K562 (cell line): Measurements from ENCODE around the gene THOP1. TPM values are rescaled to one million over a fixed set of nuclear protein-coding genes. Genes with fewer than 3 reads are reported as not detected.

Experiments used
- ATAC-seq: fragments of 200-7000 bp; cut with Tn5 transposase; 3 replicates; pipeline ENCODE4 v1.9.1; 2020; ENCODE audit warnings: moderate library complexity
- BruUV-seq: library from RNA; stranded (reverse); fragments of 400-500 nt; replicated peaks from 2 replicates; lab custom pipeline; 2021; lab: Mats Ljungman, UMichigan
- CTCF ChIA-PET: fragments of 300-600 bp; formaldehyde crosslinking; extraction: SDS; loops from one replicate; lab custom pipeline; 2021; ENCODE audit warnings: low intra/inter-chr PET ratio; lab: Yijun Ruan, JAX
- POLR2A ChIA-PET: fragments of 300-600, 350-650 bp; sonication (Branson Sonifier 250); formaldehyde crosslinking; extraction: SDS; loops from one replicate; lab custom pipeline; 2021; ENCODE audit warnings: antibody characterized with exemption, inconsistent platforms; lab: Yijun Ruan, JAX
- DNase-seq, 4 experiments: peaks; one replicate each; pipeline versions ENCODE4 v3.0.0 to v3.0.0-alpha.2; 2011 to 2018; ENCODE audit warnings: low spot score in 3 of 4, mixed read lengths in 3 of 4; ENCODE audit errors: extremely low read depth in 1 of 4
- FAIRE-seq: peaks from 2 replicates; lab custom pipeline; 2011; peaks lifted over from hg19 to GRCh38; lab: Jason Lieb, UNC
- H2AFZ ChIP-seq: 2 replicates; pipeline ENCODE4 v1.6.0; 2011; ENCODE audit warnings: low read depth, low read length, control low read depth, inconsistent platforms
- H3K27ac ChIP-seq: fragments of 200-600 bp; 3 replicates; pipeline ENCODE4 v1.8.0; 2011; ENCODE audit warnings: low read depth, mild to moderate bottlenecking, control low read depth, inconsistent platforms, low read length, moderate library complexity, mixed read lengths; ENCODE audit errors: extremely low read depth
- H3K27me3 ChIP-seq, 2 experiments: fragments of 300-600 bp in 1 of 2; 2 replicates in 1 of 2; 3 replicates in 1 of 2; pipeline versions ENCODE4 v1.6.0 to v1.8.0; 2011; ENCODE audit warnings: inconsistent platforms in 2 of 2, low read length in 2 of 2, mild to moderate bottlenecking in 1 of 2, mixed read lengths in 1 of 2, moderate library complexity in 1 of 2; ENCODE audit not compliant: control insufficient read depth in 2 of 2, insufficient read depth in 2 of 2
- H3K36me3 ChIP-seq: fragments of 300-600 bp; 3 replicates; pipeline ENCODE4 v1.8.0; 2011; ENCODE audit warnings: mild to moderate bottlenecking, low read length, inconsistent platforms; ENCODE audit not compliant: control insufficient read depth, insufficient read depth
- H3K4me1 ChIP-seq, 2 experiments: fragments of 200-600 bp in 1 of 2; replicated peaks in 1 of 2; 2 replicates in 1 of 2; 3 replicates in 1 of 2; pipeline versions ENCODE4 v1.5.1 to v1.8.0; 2011; ENCODE audit warnings: inconsistent platforms in 2 of 2, low read length in 2 of 2, mild to moderate bottlenecking in 1 of 2, mixed read lengths in 1 of 2, moderate library complexity in 1 of 2; ENCODE audit not compliant: control insufficient read depth in 2 of 2, insufficient read depth in 2 of 2
- H3K4me2 ChIP-seq: 2 replicates; pipeline ENCODE4 v1.6.1; 2011; ENCODE audit warnings: low read length, control low read depth, inconsistent platforms, mixed read lengths; ENCODE audit not compliant: insufficient read depth
- H3K4me3 ChIP-seq: fragments of 200-600 bp; sonication (generic), shearing (Covaris generic); 2 replicates; pipeline ENCODE4 v1.5.1; 2016; ENCODE audit warnings: control low read depth, inconsistent platforms
- H3K79me2 ChIP-seq: fragments of 200-600 bp; 3 replicates; pipeline ENCODE4 v1.8.0; 2011; ENCODE audit warnings: low read length, inconsistent platforms; ENCODE audit not compliant: control insufficient read depth, insufficient read depth
- H3K9ac ChIP-seq, 2 experiments: 2 replicates each; pipeline versions ENCODE4 v1.6.0 to v1.6.1; 2011; ENCODE audit warnings: low read depth in 2 of 2, low read length in 2 of 2, control low read depth in 1 of 2, inconsistent platforms in 1 of 2, mild to moderate bottlenecking in 1 of 2, mixed read lengths in 1 of 2; ENCODE audit not compliant: insufficient read depth in 1 of 2
- H3K9me1 ChIP-seq: one replicate; pipeline ENCODE4 v1.6.0; 2011; ENCODE audit warnings: inconsistent platforms, mild to moderate bottlenecking, low read length, moderate library complexity; ENCODE audit not compliant: control insufficient read depth, insufficient read depth
- H3K9me3 ChIP-seq: replicated peaks from 2 replicates; pipeline ENCODE4 v1.5.1; 2011; ENCODE audit warnings: low read depth, low read length, inconsistent platforms; ENCODE audit not compliant: control insufficient read depth, insufficient read depth
- H4K20me1 ChIP-seq: replicated peaks from 2 replicates; pipeline ENCODE4 v1.6.1; 2011; ENCODE audit warnings: low read length, inconsistent platforms, mixed read lengths; ENCODE audit not compliant: control insufficient read depth, insufficient read depth
- CREB5 ChIP-seq: fragments of 250-450 bp; sonication (Bioruptor Pico); IDR thresholded peaks from 2 replicates; pipeline ENCODE4 v1.5.0; 2020; ENCODE audit warnings: mild to moderate bottlenecking
- FOXK2 ChIP-seq, 2 experiments: fragments of 450-650 bp; IDR thresholded peaks in 1 of 2; conservative IDR thresholded peaks in 1 of 2; 2 replicates each; pipeline ENCODE4 v1.6.1; 2016; ENCODE audit warnings: low read depth in 2 of 2, mild to moderate bottlenecking in 1 of 2
- MIER1 ChIP-seq: fragments of 450-650 bp; IDR thresholded peaks from 2 replicates; pipeline ENCODE4 v1.6.1; 2016; ENCODE audit warnings: antibody characterized with exemption, mild to moderate bottlenecking, low read depth
- NCOA2 ChIP-seq, 2 experiments: fragments of 450-650 bp; IDR thresholded peaks; 2 replicates each; pipeline ENCODE4 v1.6.1; 2018; ENCODE audit warnings: mild to moderate bottlenecking in 2 of 2, moderate library complexity in 1 of 2; ENCODE audit not compliant: partially characterized antibody in 2 of 2
- NCOA4 ChIP-seq: fragments of 450-650 bp; IDR thresholded peaks from 2 replicates; pipeline ENCODE4 v1.6.1; 2018; ENCODE audit warnings: mild to moderate bottlenecking; ENCODE audit not compliant: partially characterized antibody
- SETDB1 ChIP-seq: IDR thresholded peaks from one replicate; pipeline ENCODE4 v1.6.1; 2012; ENCODE audit warnings: low read length, control low read depth, inconsistent platforms
- SNAPC5 ChIP-seq: fragments of 250-450 bp; sonication (Bioruptor Pico); IDR thresholded peaks from 2 replicates; pipeline ENCODE4 v1.8.0; 2021; ENCODE audit warnings: moderate library complexity, mild to moderate bottlenecking, inconsistent platforms
- SOX6 ChIP-seq: fragments of 450-650 bp; IDR thresholded peaks from 2 replicates; pipeline ENCODE4 v1.6.1; 2014; ENCODE audit warnings: mild to moderate bottlenecking
- ZBTB11 ChIP-seq, 3 experiments: fragments of 200-800 bp in 1 of 3; fragments of 250-450 bp in 1 of 3; fragments of 450-650 bp in 1 of 3; sonication (Bioruptor Pico) in 1 of 3; sonication (Bioruptor generic) in 1 of 3; formaldehyde crosslinking in 1 of 3; IDR thresholded peaks; 2 replicates each; pipeline versions ENCODE4 v1.6.1 to v1.8.0; 2016 to 2022; ENCODE audit warnings: mild to moderate bottlenecking in 2 of 3, missing genetic modification characterization in 2 of 3, missing compliant biosample characterization in 1 of 3, moderate library complexity in 1 of 3
- ZBTB49 ChIP-seq: sonication (generic); formaldehyde crosslinking; IDR thresholded peaks from 2 replicates; pipeline ENCODE4 v1.8.0; 2022; ENCODE audit warnings: missing genetic modification reagents, mild to moderate bottlenecking, borderline replicate concordance
- ZC3H4 ChIP-seq: sonication (generic); formaldehyde crosslinking; IDR thresholded peaks from 2 replicates; pipeline ENCODE4 v1.9.0; 2021; ENCODE audit warnings: missing genetic modification reagents, borderline replicate concordance
- ZNF583 ChIP-seq: fragments of 250-450 bp; sonication (Bioruptor Pico); IDR thresholded peaks from 2 replicates; pipeline ENCODE4 v1.4.0; 2020
- WGBS: fragments of 100-300 bp; shearing (Covaris generic); methylation state at CpG from one replicate; pipeline ENCODE4 v1.1.6; 2016; ENCODE audit warnings: low coverage, mixed read lengths; ENCODE audit not compliant: insufficient coverage; ENCODE audit errors: missing lambda C conversion rate; 5-methylcytosine and 5-hydroxymethylcytosine counted together
- in situ Hi-C: fragments of 300-500 bp; cut with MboI; formaldehyde crosslinking; loops from 4 replicates; pipeline ENCODE4 v1.15.0; 2018; ENCODE audit warnings: inconsistent platforms, mixed read lengths
- intact Hi-C: fragments of 100-400 bp; cut with micrococcal nuclease; formaldehyde crosslinking; loops from 2 replicates; pipeline ENCODE4 v1.14.2; 2022
- polyA plus RNA-seq, 8 experiments: library from polyadenylated mRNA; depleted of rRNA in 4 of 8; stranded (reverse) in 5 of 8; unstranded in 3 of 8; fragments of >200 nt; fragmentation: Nextera tagmentation in 2 of 8; fragmentation: Illumina TruSeq in 1 of 8; extraction: Ambion mirVana in 2 of 8; extraction: Trizol in 1 of 8; gene quantifications; 2 replicates each; pipeline versions ENCODE4 v1.2.1 to v1.2.3, GENCODE V29; 2011 to 2014; ENCODE audit warnings: inconsistent platforms in 1 of 8, missing spikeins in 1 of 8
- total RNA-seq, 7 experiments: library from RNA; depleted of rRNA in 6 of 7; stranded (reverse); fragments of >200 nt in 6 of 7; fragmentation: Illumina TruSeq in 2 of 7; extraction: Trizol in 2 of 7; gene quantifications; 2 replicates each; pipeline versions ENCODE4 v1.2.1 to v1.2.3, GENCODE V29; 2011 to 2021; ENCODE audit warnings: low replicate concordance in 1 of 7

THOP1 gene
- total and polyA plus RNA-seq, 9 of the 15 experiments (the other 6 are each of a cell fraction or from before 2014, with no cell fraction given) = 1.3 to 255 (median 96.1) TPM

- TF ChIP-seq ZNF583 (CRISPR knock-in tag) (peak; percentile 60; the same call in 1 of the 2 replicates), ZC3H4 (no peak), SOX6 (peak; percentile 61; the same call in 1 of the 2 replicates), NCOA2 (IDR thresholded peaks at IDR 0.05; ENCODE audit: partially characterized antibody in 2 of 2) (no peak), SNAPC5 (no peak), SETDB1 (peak; percentile 46), NCOA4 (no peak)
Measured at GRCh38 chr19:2739602-2740313, 45.5 kb upstream of the THOP1 start, which contains the start of gene SLC39A3 (continued).

GRCh38 chr19:2740314-2740656 lies 45.0 kb upstream of the THOP1 start:
- peaks cover 9% of the 10 kb centered on the region; the same call in 1 of the 2 replicates for H4K20me1 ChIP-seq
- H3K79me2 ChIP-seq = peaks cover 44% of the 10 kb centered on the region
- no peak overlapping the region for H3K27ac ChIP-seq
- intact Hi-C loops = loop anchor here (1.0 kb wide), 1 partner anchor 42 kb away; no protein-coding TSS in a partner anchor
- FAIRE-seq (no peak), ATAC-seq (no peak), DNase-seq (no peak)
- peaks cover 29% of the 10 kb centered on the region for H3K36me3 ChIP-seq
- H3K9me3 ChIP-seq = peaks cover 6% of the 10 kb centered on the region; the same call in 1 of the 2 replicates
- no peaks in the 10 kb centered on the region for H3K9me1 ChIP-seq
- H3K4me3 ChIP-seq = peak overlapping the region; percentile 99; the same call in 1 of the 2 replicates
- no peak overlapping the region for H2AFZ ChIP-seq
- no TSS peak for BruUV-seq
- WGBS = 48% methylated on average over 13 of the region's 13 CpGs
- POLR2A ChIA-PET = interaction anchor here (0.6 to 1.9 kb wide), 2 partner anchors 10 to 165 kb away, joined by 3 to 8 read pairs; no protein-coding TSS in a partner anchor
- CTCF ChIA-PET = no interaction called here
- peaks cover 11 to 21% of the 10 kb centered on the region in 2 experiments; a peak in 4 of 5 replicates for H3K27me3 ChIP-seq
- H3K4me2 ChIP-seq = peak overlapping the region; percentile 46; the same call in 1 of the 2 replicates
- peaks cover 5 to 14% of the 10 kb centered on the region in 2 experiments; a peak in 3 of 5 replicates for H3K4me1 ChIP-seq
- in situ Hi-C loops = no loop called here
- H3K9ac ChIP-seq = no peak overlapping the region
- peak; percentile 8; the same call in 1 of the 2 replicates for TF ChIP-seq ZBTB49 (CRISPR knock-in tag)
- TF ChIP-seq ZBTB11 (CRISPR knock-in tag; IDR thresholded peaks at IDR 0.05) = peak in 1 of 3 experiments; percentile 98; a peak in 2 of 6 replicates
- 0 out of 4 replicates have a peak, but pooled peaks of 1 of the 2 experiments have one; percentile 6 for TF ChIP-seq FOXK2 (conservative IDR thresholded peaks at IDR 0.05 in 1 of 2, IDR thresholded peaks at IDR 0.05 in 1 of 2; ENCODE audit: low read depth in 2 of 2)
- no peak for TF ChIP-seq CREB5 (CRISPR knock-in tag)
- TF ChIP-seq MIER1 = peak; percentile 88
